ENCODE data around the gene SLC6A15. TPM values are rescaled to one million over a fixed set of nuclear protein-coding genes. Genes with fewer than 3 reads are reported as not detected.

SLC6A15 gene
- total RNA-seq, 1 experiment from 2014 or later = 0.07 TPM

GRCh38 chr12:84810611-84811010 is 102.0 kb downstream of the SLC6A15 start:
- no peak overlapping the region for H3K4me3 ChIP-seq (replicated peaks in 1 of 2; ENCODE audit: low read depth in 1 of 2, low read length in 2 of 2)
- no peak overlapping the region for H3K4me2 ChIP-seq (ENCODE audit: low read length)
- TF ChIP-seq FOSL1 (IDR thresholded peaks at IDR 0.05; ENCODE audit: low read depth) = no peak
- TF ChIP-seq JUND (IDR thresholded peaks at IDR 0.05) = no peak
- no peak for TF ChIP-seq MAX (IDR thresholded peaks at IDR 0.05)
- TF ChIP-seq EZH2phosphoT487 (IDR thresholded peaks at IDR 0.05; ENCODE audit: borderline replicate concordance) = no peak
- TF ChIP-seq REST (IDR thresholded peaks at IDR 0.05; ENCODE audit: low read depth) = no peak
- no peak for TF ChIP-seq CBX3 (IDR thresholded peaks at IDR 0.05; ENCODE audit: low read depth)
- no peak for TF ChIP-seq ATF3 (IDR thresholded peaks at IDR 0.05)
- no peaks in the 10 kb centered on the region for H3K79me2 ChIP-seq (ENCODE audit: insufficient read depth, low read length)
- H3K27me3 ChIP-seq (ENCODE audit: insufficient read depth, low read length) = no peaks in the 10 kb centered on the region
- intact Hi-C loops (cut with micrococcal nuclease) = no loop called here
- H2AFZ ChIP-seq (ENCODE audit: low read depth, low read length, poor library complexity, severe bottlenecking) = no peak overlapping the region
- no peak overlapping the region for H3K9ac ChIP-seq (ENCODE audit: low read length)
- H3K9me2 ChIP-seq (ENCODE audit: insufficient read depth) = no peaks in the 10 kb centered on the region
- H3K4me1 ChIP-seq (ENCODE audit: control insufficient read depth in 1 of 2, insufficient read depth in 2 of 2, low read length in 2 of 2) = no peaks in the 10 kb centered on the region
- no peaks in the 10 kb centered on the region for H3K9me3 ChIP-seq (ENCODE audit: control insufficient read depth in 1 of 2, insufficient read depth in 1 of 2, low read depth in 1 of 2, low read length in 2 of 2)
- ATAC-seq = no peak
- POLR2A ChIA-PET = no interaction called here
- H3K36me3 ChIP-seq (ENCODE audit: control insufficient read depth in 1 of 2, insufficient read depth in 2 of 2, low read length in 2 of 2) = no peaks in the 10 kb centered on the region
- BruUV-seq (replicated peaks) = no TSS peak
- no peaks in the 10 kb centered on the region for H4K20me1 ChIP-seq (ENCODE audit: insufficient read depth)
- CTCF ChIA-PET = no interaction called here
- RAD21 ChIA-PET (ENCODE audit: low non-redundant PET in 1 of 2, low total read pairs in 2 of 2, uncharacterized antibody in 2 of 2, unreplicated experiment in 2 of 2) = no interaction called here
- no peak for DNase-seq (ENCODE audit: low read depth, low spot score)
- no peak overlapping the region for H3K27ac ChIP-seq (ENCODE audit: low read depth, low read length)

Other genes starting within 250 kb of the SLC6A15 start
- gene TSPAN19, start 123.5 kb upstream of the SLC6A15 start, total RNA-seq (2021; ENCODE audit: unreplicated experiment) = 0.32 TPM
- gene LRRIQ1, start 123.6 kb upstream of the SLC6A15 start, total RNA-seq (2021; ENCODE audit: unreplicated experiment) = 0.89 TPM

Measured in HCT116 (cell line).